HS-27A (cell line): Measurements from ENCODE around the gene CCDC47.
"Not testable (repeated sequence)": the region's sequence is repeated elsewhere in the genome, so short reads cannot be mapped to it uniquely, and the experiment has no call there.

Source experiments
- DNase-seq: peaks from one replicate; pipeline ENCODE4 v3.0.0-alpha.2; 2012; ENCODE audit warnings: low read depth, missing footprints

Gene CCDC47

DNA sequence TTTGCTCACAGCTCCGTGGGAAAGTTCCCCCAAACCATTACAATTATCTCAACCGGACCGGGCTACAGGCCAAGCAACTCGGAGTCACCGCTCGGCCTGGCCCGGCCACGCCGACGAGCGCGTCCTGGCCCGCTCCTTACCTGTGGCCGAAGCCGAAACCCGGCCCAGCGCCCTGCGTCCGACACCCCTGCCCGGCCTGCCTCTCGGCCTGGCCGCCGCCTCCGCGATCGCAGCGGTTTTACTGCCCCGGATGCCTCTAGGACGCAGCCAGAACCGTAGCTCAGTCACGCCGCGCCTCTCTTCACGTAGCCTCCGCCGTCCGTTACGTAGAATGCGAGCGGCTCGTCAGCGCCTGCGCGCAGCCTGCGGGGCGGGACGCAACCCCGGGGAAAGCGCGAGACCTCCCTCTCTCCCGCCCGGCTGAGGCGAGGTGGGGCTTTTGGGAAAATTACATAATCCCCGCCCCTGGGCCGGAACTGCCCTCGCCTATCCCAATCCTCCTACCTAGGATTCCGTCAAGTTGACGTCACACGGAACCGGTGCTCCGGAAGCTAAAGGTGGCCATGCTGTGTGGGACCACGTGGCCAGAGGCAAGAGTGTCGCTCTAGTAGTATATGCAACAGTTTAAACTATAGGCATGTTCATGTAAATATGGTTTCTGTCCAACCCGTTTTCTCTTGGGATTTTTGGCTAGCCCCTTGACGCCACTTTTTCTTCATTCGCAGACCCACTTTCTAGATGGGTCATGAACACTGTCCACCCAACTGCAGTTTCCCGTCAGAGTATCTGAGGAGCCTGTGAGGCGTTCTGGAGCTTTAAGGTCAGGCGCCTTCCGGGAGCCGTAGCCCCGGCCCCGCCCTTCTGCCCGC is at the start of gene CCDC47:
Gene CCDC47 (minus strand): TSS at position 326 of the 869 bp plus-strand sequence. CDS start 7,422 bp downstream, outside the sequence.
- DNase-seq, result peak; percentile 91

GRCh38 chr17:63822537-63822936 is 49.1 kb upstream of the CCDC47 start:
- no peak for DNase-seq

- no peak for DNase-seq
These were observed 48.4 kb upstream of the CCDC47 start for GRCh38 chr17:63821804-63822203.

DNA sequence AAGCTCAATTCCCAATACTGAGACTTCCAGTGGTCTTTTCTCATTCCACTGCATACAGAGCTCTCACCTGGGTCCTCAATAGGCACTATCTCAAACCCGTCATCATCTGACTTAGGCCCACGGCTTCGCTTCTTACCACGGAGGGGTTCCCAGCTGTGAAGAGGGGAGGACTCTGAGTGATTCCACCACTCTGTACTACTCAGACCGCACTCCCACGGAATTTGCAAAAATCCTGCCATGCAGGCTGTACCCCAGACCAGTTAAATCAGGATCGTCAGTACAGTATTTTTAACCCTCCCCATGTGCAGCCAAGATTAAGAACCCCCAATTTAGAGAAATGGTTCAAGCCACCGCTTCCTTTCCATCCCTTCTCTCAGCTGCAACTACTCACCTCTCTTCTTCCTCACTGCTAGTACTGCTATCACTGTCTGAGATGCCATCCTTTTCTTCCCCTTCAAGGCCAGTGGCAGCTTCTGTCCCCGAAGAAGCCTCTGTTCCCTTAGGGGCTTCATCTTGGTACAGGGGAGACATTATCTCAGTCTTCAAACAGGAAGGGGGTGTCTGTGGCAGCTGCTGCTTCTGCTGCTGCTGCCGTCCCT is 47.7 kb upstream of the CCDC47 start:
- DNase-seq, result no peak

GRCh38 chr17:63819585-63820537 is 46.5 kb upstream of the CCDC47 start:
- DNase-seq, result no peak

GRCh38 chr17:63819131-63819530 is 45.7 kb upstream of the CCDC47 start:
- no peak for DNase-seq

DNA sequence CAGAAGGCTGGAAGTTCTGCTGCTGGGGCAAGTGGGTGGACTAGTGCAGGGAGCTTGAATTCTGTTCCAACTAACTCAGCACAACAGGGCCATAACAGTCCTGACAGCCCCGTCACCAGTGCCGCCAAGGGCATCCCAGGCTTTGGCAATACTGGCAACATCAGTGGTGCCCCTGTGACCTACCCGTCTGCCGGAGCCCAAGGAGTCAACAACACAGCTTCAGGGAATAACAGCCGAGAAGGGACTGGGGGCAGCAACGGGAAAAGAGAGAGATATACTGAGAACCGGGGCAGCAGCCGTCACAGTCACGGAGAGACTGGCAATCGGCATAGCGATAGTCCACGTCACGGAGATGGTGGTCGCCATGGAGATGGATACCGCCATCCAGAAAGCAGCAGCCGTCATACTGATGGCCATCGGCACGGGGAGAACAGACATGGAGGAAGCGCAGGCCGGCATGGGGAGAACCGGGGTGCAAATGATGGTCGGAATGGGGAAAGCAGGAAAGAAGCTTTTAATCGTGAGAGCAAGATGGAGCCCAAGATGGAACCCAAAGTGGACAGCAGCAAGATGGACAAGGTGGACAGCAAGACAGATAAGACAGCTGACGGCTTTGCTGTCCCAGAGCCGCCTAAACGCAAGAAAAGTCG is 44.5 kb upstream of the CCDC47 start:
- no peak for DNase-seq

DNA sequence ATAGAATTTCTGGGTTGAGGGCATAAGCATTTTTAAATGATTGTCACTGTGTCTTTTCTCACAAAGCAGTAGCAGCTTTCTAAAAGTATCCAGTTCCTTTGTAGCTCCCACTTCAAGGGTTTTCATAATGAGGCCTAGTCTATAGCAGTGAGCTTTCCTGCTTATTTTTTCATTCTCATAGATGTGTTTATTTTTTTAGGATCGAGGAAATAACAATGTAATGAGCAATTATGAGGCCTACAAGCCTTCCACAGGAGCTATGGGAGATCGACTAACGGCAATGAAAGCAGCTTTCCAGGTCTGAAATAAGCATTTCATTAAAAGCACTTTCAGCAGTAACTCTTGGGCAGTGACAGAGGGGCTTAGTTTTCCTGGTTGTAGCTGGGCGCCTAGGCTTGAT is 43.3 kb upstream of the CCDC47 start:
- DNase-seq, result no peak

DNA sequence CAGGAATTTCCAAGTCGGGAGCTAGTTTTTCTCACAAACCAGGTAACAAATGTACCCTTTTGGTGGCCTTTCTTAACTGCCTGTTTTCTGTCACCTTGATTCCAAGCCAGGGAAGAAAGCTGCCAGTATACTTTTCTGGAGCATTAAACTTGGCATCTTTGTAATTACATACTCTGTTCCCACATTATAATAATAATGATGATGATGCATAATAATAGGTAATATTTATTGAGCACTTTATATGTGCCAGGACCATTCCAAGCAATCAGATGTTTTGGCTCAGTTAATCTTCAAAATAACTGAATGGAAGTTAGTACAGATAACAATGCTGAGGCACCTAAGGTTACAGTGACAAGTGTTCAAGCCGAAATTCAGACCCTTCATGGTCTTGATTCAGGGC is 42.7 kb upstream of the CCDC47 start:
- no peak for DNase-seq

GRCh38 chr17:63809970-63810369 is 36.6 kb upstream of the CCDC47 start:
- DNase-seq, result no peak

- no peak for DNase-seq
These were observed 32.2 kb upstream of the CCDC47 start for GRCh38 chr17:63805591-63805990.

- no peak for DNase-seq
These were observed 30.9 kb upstream of the CCDC47 start for GRCh38 chr17:63804328-63804727.

DNA sequence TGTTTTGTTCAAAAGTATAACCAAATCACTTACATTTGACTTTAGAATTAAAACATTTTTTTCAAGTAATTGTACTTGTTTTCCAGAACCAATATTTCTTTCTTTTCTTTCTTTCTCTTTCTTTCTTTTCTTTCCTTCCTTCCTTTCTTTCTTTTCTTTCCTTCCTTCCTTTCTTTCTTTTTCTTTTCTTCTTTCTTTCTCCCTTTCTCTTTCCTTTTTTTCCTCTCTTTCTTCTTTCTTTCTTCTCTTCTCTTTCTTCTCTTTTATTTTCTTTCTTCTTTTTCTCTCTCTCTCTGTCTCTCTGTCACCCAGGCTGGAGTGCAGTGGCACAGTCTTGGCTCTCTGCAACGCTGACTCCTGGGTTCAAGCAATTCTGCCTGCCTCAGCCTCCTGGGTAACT is 27.4 kb upstream of the CCDC47 start:
- DNase-seq, result no peak

- DNase-seq, result no peak
These were observed 25.2 kb upstream of the CCDC47 start for GRCh38 chr17:63798572-63799106.

GRCh38 chr17:63796375-63796774 is 23.0 kb upstream of the CCDC47 start:
- not testable (repeated sequence) for DNase-seq

- DNase-seq, result no peak
These were observed 18.8 kb upstream of the CCDC47 start for GRCh38 chr17:63792055-63792729.

GRCh38 chr17:63790057-63790456 is 16.7 kb upstream of the CCDC47 start:
- DNase-seq, result no peak

GRCh38 chr17:63786971-63787711 is 13.7 kb upstream of the CCDC47 start:
- no peak for DNase-seq

- no peak for DNase-seq
These were observed 12.7 kb upstream of the CCDC47 start for GRCh38 chr17:63786117-63786516.

GRCh38 chr17:63785556-63785955 is 12.2 kb upstream of the CCDC47 start:
- no peak for DNase-seq
